Adrenal gland (tissue), 5 donors: Measurements from ENCODE around the gene CACNG1.

ENCODE experiments used
- CTCF ChIP-seq, 6 experiments: fragments of 450-650 bp in 4 of 6; fragments of 200-600 bp in 2 of 6; sonication (generic) in 1 of 6; IDR thresholded peaks; 1 replicate in 5 of 6; 2 replicates in 1 of 6; pipeline versions ENCODE4 v1.5.1 to v1.8.0; 2016 to 2021; ENCODE audit warnings: antibody characterized with exemption in 6 of 6, mild to moderate bottlenecking in 2 of 6, moderate library complexity in 1 of 6
- POLR2A ChIP-seq, 2 donors: fragments of 450-650 bp; IDR thresholded peaks; one replicate each; pipeline ENCODE4 v1.6.1; 2017; ENCODE audit warnings: antibody characterized with exemption in 2 of 2, mild to moderate bottlenecking in 2 of 2, moderate library complexity in 1 of 2
- donor health status: DM: no; HTN: no; CAD: no.

GRCh38 chr17:67055811-67056745, 11.7 kb downstream of the CACNG1 start:
- no peak for TF ChIP-seq CTCF (IDR thresholded peaks at IDR 0.05)
- TF ChIP-seq POLR2A (IDR thresholded peaks at IDR 0.05), result no peak
